Aorta (tissue), 5 donors: Measurements from ENCODE around the gene RNF17. TPM values are rescaled to one million over a fixed set of nuclear protein-coding genes. Genes with fewer than 3 reads are reported as not detected.

Experiments used
- ATAC-seq: fragments of 200-7000 bp; cut with Tn5 transposase; one replicate; pipeline ENCODE4 v1.9.1; 2022; ENCODE audit warnings: moderate library complexity; ENCODE audit not compliant: low FRiP score
- DNase-seq, 2 donors: peaks; one replicate each; pipeline ENCODE4 v3.0.0-alpha.2; 2020
- H3K27ac ChIP-seq, 2 donors: one replicate each; pipeline ENCODE4 v1.5.1; 2013; ENCODE audit warnings: low read length in 2 of 2, mild to moderate bottlenecking in 2 of 2, moderate library complexity in 2 of 2, control low read depth in 1 of 2, inconsistent platforms in 1 of 2, low read depth in 1 of 2
- H3K27me3 ChIP-seq, 2 donors: one replicate each; pipeline ENCODE4 v1.6.1; 2013; ENCODE audit warnings: control low read depth in 1 of 2, low read length in 1 of 2, mild to moderate bottlenecking in 1 of 2, moderate library complexity in 1 of 2; ENCODE audit not compliant: insufficient read depth in 2 of 2, control insufficient read depth in 1 of 2
- H3K36me3 ChIP-seq, 2 donors: one replicate each; pipeline ENCODE4 v1.6.1; 2013; ENCODE audit warnings: control low read depth in 1 of 2, low read length in 1 of 2, mild to moderate bottlenecking in 1 of 2; ENCODE audit not compliant: insufficient read depth in 2 of 2, control insufficient read depth in 1 of 2
- H3K4me1 ChIP-seq, 2 donors: one replicate each; pipeline ENCODE4 v1.6.1; 2013; ENCODE audit warnings: low read length in 2 of 2, control low read depth in 1 of 2, mild to moderate bottlenecking in 1 of 2, moderate library complexity in 1 of 2; ENCODE audit not compliant: insufficient read depth in 2 of 2, control insufficient read depth in 1 of 2
- H3K4me3 ChIP-seq, 2 donors: one replicate each; pipeline ENCODE4 v1.5.1; 2013; ENCODE audit warnings: low read length in 2 of 2, control low read depth in 1 of 2, mild to moderate bottlenecking in 1 of 2
- H3K9me3 ChIP-seq: one replicate; pipeline ENCODE4 v1.6.1; 2013; ENCODE audit warnings: mild to moderate bottlenecking, low read length; ENCODE audit not compliant: control insufficient read depth
- WGBS, 2 donors: extraction: QIAGEN DNeasy Blood & Tissue Kit; methylation state at CpG; one replicate each; pipeline ENCODE4 v1.1.7; 2013; 5-methylcytosine and 5-hydroxymethylcytosine counted together
- intact Hi-C, 2 donors: fragments of 100-400 bp; cut with DNase I; formaldehyde crosslinking; loops; one replicate each; pipeline versions ENCODE4 v1.14.2 to v1.15.0; 2022
- polyA plus RNA-seq, 2 donors: library from polyadenylated mRNA; stranded (reverse); fragments of 200-250 nt; gene quantifications; one replicate each; pipeline ENCODE4 v1.2.3, GENCODE V29; 2013
- total RNA-seq, 2 donors: library from RNA; stranded (reverse); fragmentation: NEBNext Ultra II Directional; extraction: Animal tissue kit (Norgen Biotek cat#: 25700); gene quantifications; one replicate each; pipeline ENCODE4 v1.2.1, GENCODE V29; 2021
- donor health status: healthy with polysubstance abuse.
- donor health status: Bipolar disorder and iron deficiency.
- donor health status: DM: no; HTN: no; CAD: no.
- donor health status: DM: no; HTN: no; CAD: no.
- donor health status: DM: yes; HTN: yes; CAD: no.

Gene RNF17
- total and polyA plus RNA-seq, 4 donors = 0.52 TPM; not detected in 3

GRCh38 chr13:24741791-24742190 lies 22.2 kb upstream of the RNF17 start:
- H3K9me3 ChIP-seq = no peaks in the 10 kb centered on the region
- H3K27me3 ChIP-seq = no peaks in the 10 kb centered on the region
- 71 to 73% methylated on average over 8 of the region's 8 CpGs for WGBS, 2 donors
- no peak for ATAC-seq
- no peak overlapping the region for H3K27ac ChIP-seq
- no peaks in the 10 kb centered on the region for H3K4me1 ChIP-seq
- no peak for DNase-seq
- intact Hi-C loops = no loop called here
- no peak overlapping the region for H3K4me3 ChIP-seq
- no peaks in the 10 kb centered on the region for H3K36me3 ChIP-seq

- H3K27me3 ChIP-seq = no peaks in the 10 kb centered on the region
- ATAC-seq = no peak
- no peaks in the 10 kb centered on the region for H3K9me3 ChIP-seq
- H3K27ac ChIP-seq = no peak overlapping the region
- no peaks in the 10 kb centered on the region for H3K4me1 ChIP-seq
- no peak for DNase-seq
- 29 to 43% methylated on average over 6 of the region's 6 CpGs for WGBS, 2 donors
- no peaks in the 10 kb centered on the region for H3K36me3 ChIP-seq
- H3K4me3 ChIP-seq = no peak overlapping the region
- intact Hi-C loops = no loop called here
These were observed 21.7 kb upstream of the RNF17 start for GRCh38 chr13:24742294-24742693.

GRCh38 chr13:24742977-24743376 lies 21.0 kb upstream of the RNF17 start:
- 80 to 81% methylated on average over 4 of the region's 4 CpGs for WGBS, 2 donors
- Histone ChIP-seq H3K4me3 (no peak overlapping the region), H3K9me3 (no peaks in the 10 kb centered on the region), H3K27ac (no peak overlapping the region), H3K36me3 (no peaks in the 10 kb centered on the region), H3K4me1 (no peaks in the 10 kb centered on the region), H3K27me3 (no peaks in the 10 kb centered on the region)
- no peak for DNase-seq
- ATAC-seq = no peak
- intact Hi-C loops = no loop called here

- no peaks in the 10 kb centered on the region for H3K27me3 ChIP-seq
- WGBS, 2 donors = 64 to 75% methylated on average over 6 of the region's 6 CpGs
- ATAC-seq = no peak
- H3K4me1 ChIP-seq = no peaks in the 10 kb centered on the region
- intact Hi-C loops = no loop called here
- H3K36me3 ChIP-seq = no peaks in the 10 kb centered on the region
- no peak overlapping the region for H3K27ac ChIP-seq
- no peaks in the 10 kb centered on the region for H3K9me3 ChIP-seq
- no peak for DNase-seq
- H3K4me3 ChIP-seq = no peak overlapping the region
These were observed 19.7 kb upstream of the RNF17 start for GRCh38 chr13:24744247-24744646.

GRCh38 chr13:24745516-24745860 lies 18.5 kb upstream of the RNF17 start:
- Histone ChIP-seq H3K4me3 (no peak overlapping the region), H3K27ac (no peak overlapping the region), H3K4me1 (no peaks in the 10 kb centered on the region), H3K9me3 (no peaks in the 10 kb centered on the region), H3K27me3 (no peaks in the 10 kb centered on the region), H3K36me3 (no peaks in the 10 kb centered on the region)
- DNase-seq (no peak), ATAC-seq (no peak)
- 36 to 43% methylated on average over 23 to 24 of the region's 24 CpGs for WGBS, 2 donors
- intact Hi-C loops = no loop called here

- Histone ChIP-seq H3K4me1 (no peaks in the 10 kb centered on the region), H3K36me3 (no peaks in the 10 kb centered on the region), H3K9me3 (no peaks in the 10 kb centered on the region), H3K4me3 (no peak overlapping the region), H3K27ac (no peak overlapping the region), H3K27me3 (no peaks in the 10 kb centered on the region)
- 2% methylated on average over 63 to 70 of the region's 70 CpGs for WGBS, 2 donors
- DNase-seq (no peak), ATAC-seq (no peak)
- intact Hi-C loops = no loop called here
These were observed 17.9 kb upstream of the RNF17 start for GRCh38 chr13:24745861-24746617.

GRCh38 chr13:24746618-24747247 lies 17.2 kb upstream of the RNF17 start:
- intact Hi-C loops = no loop called here
- H3K36me3 ChIP-seq = no peaks in the 10 kb centered on the region
- DNase-seq (no peak), ATAC-seq (no peak)
- no peaks in the 10 kb centered on the region for H3K27me3 ChIP-seq
- H3K9me3 ChIP-seq = no peaks in the 10 kb centered on the region
- no peak overlapping the region for H3K4me3 ChIP-seq
- 1% methylated on average over 46 to 56 of the region's 56 CpGs for WGBS, 2 donors
- no peaks in the 10 kb centered on the region for H3K4me1 ChIP-seq
- no peak overlapping the region for H3K27ac ChIP-seq

- DNase-seq (no peak), ATAC-seq (no peak)
- Histone ChIP-seq H3K4me3 (peak overlapping the region in 1 of 2 donors; percentile 22), H3K36me3 (no peaks in the 10 kb centered on the region), H3K9me3 (no peaks in the 10 kb centered on the region), H3K27me3 (no peaks in the 10 kb centered on the region), H3K27ac (no peak overlapping the region), H3K4me1 (no peaks in the 10 kb centered on the region)
- WGBS, 2 donors = 1% methylated on average over 51 to 61 of the region's 61 CpGs
- intact Hi-C loops = no loop called here
These were observed 16.5 kb upstream of the RNF17 start for GRCh38 chr13:24747248-24748060.
